Smooth muscle cell (in vitro differentiated cells): Measurements from ENCODE around the gene C1GALT1C1L. TPM values are rescaled to one million over a fixed set of nuclear protein-coding genes. Genes with fewer than 3 reads are reported as not detected.

Experiments used
- DNase-seq: peaks from one replicate; lab custom pipeline; 2025; ENCODE audit not compliant: unreplicated experiment; lab: John Stamatoyannopoulos, UW
- H2AFZ ChIP-seq: fragments of 200-600 bp; sonication (generic); 2 replicates; pipeline ENCODE4 v1.6.0; 2016; ENCODE audit warnings: antibody characterized with exemption, low read depth, mild to moderate bottlenecking
- H3F3A ChIP-seq: fragments of 200-600 bp; sonication (generic); 2 replicates; pipeline ENCODE4 v1.6.0; 2017; ENCODE audit warnings: antibody characterized with exemption, low read depth
- H3K27ac ChIP-seq: fragments of 200-600 bp; sonication (generic); 2 replicates; pipeline ENCODE4 v1.5.1; 2016; ENCODE audit warnings: low read depth, mild to moderate bottlenecking
- H3K27me3 ChIP-seq: fragments of 200-600 bp; sonication (generic); 2 replicates; pipeline ENCODE4 v1.6.1; 2016; ENCODE audit warnings: low read depth, mild to moderate bottlenecking
- H3K36me3 ChIP-seq: fragments of 200-600 bp; sonication (generic); 2 replicates; pipeline ENCODE4 v1.5.1; 2016; ENCODE audit warnings: low read depth
- H3K4me1 ChIP-seq: fragments of 200-600 bp; sonication (generic); 2 replicates; pipeline ENCODE4 v1.5.1; 2016; ENCODE audit warnings: low read depth
- H3K4me2 ChIP-seq: fragments of 200-600 bp; sonication (generic); 2 replicates; pipeline ENCODE4 v1.6.0; 2016; ENCODE audit warnings: mild to moderate bottlenecking
- H3K4me3 ChIP-seq: fragments of 200-600 bp; sonication (generic); 2 replicates; pipeline ENCODE4 v1.5.1; 2016; ENCODE audit warnings: mild to moderate bottlenecking
- H3K79me2 ChIP-seq: fragments of 200-600 bp; sonication (generic); 2 replicates; pipeline ENCODE4 v1.6.0; 2016; ENCODE audit warnings: low read depth, mild to moderate bottlenecking
- H3K9ac ChIP-seq: fragments of 200-600 bp; sonication (generic); 2 replicates; pipeline ENCODE4 v1.6.0; 2016; ENCODE audit warnings: low read depth
- H3K9me3 ChIP-seq: fragments of 200-600 bp; sonication (generic); replicated peaks from 2 replicates; pipeline ENCODE4 v1.5.1; 2016; ENCODE audit warnings: low read depth
- H4K20me1 ChIP-seq: fragments of 200-600 bp; sonication (generic); 2 replicates; pipeline ENCODE4 v1.6.0; 2016; ENCODE audit warnings: low read depth
- WGBS: methylation state at CpG from one replicate; pipeline ENCODE4 v1.1.7; 2016; ENCODE audit warnings: low lambda C conversion rate; 5-methylcytosine and 5-hydroxymethylcytosine counted together
- polyA plus RNA-seq: library from polyadenylated mRNA; unstranded; fragments of >200 nt; fragmentation: Nextera tagmentation; extraction: Ambion mirVana; gene quantifications from 2 replicates; pipeline ENCODE4 v1.2.1, GENCODE V29; 2016
- total RNA-seq: library from RNA; depleted of rRNA; stranded (reverse); fragments of >200 nt; gene quantifications from 2 replicates; pipeline ENCODE4 v1.2.3, GENCODE V29; 2014
- TF ChIP-seq, protein P1 (sequence below): fragments of 200-600 bp; sonication (generic); IDR thresholded peaks from 2 replicates; pipeline ENCODE4 v1.5.1; 2017; ENCODE audit warnings: borderline replicate concordance, mild to moderate bottlenecking, antibody characterized with exemption; ENCODE audit not compliant: insufficient read depth, poor library complexity, severe bottlenecking

The C1GALT1C1L gene
- total and polyA plus RNA-seq, 2 experiments from 2014 or later: 0.14 TPM; not detected in 1

- Histone ChIP-seq H3K9ac (no peak overlapping the region), H2AFZ (no peak overlapping the region), H3K4me1 (no peaks in the 10 kb centered on the region), H3K27me3 (no peaks in the 10 kb centered on the region), H3K27ac (no peak overlapping the region), H3K36me3 (no peaks in the 10 kb centered on the region), H3K9me3 (no peaks in the 10 kb centered on the region), H3K4me3 (peak overlapping the region; percentile 30), H3K79me2 (no peaks in the 10 kb centered on the region), H3K4me2 (peak overlapping the region; percentile 71), H4K20me1 (no peaks in the 10 kb centered on the region), H3F3A (no peaks in the 10 kb centered on the region)
- DNase-seq: no peak
- TF ChIP-seq, protein P1, sequence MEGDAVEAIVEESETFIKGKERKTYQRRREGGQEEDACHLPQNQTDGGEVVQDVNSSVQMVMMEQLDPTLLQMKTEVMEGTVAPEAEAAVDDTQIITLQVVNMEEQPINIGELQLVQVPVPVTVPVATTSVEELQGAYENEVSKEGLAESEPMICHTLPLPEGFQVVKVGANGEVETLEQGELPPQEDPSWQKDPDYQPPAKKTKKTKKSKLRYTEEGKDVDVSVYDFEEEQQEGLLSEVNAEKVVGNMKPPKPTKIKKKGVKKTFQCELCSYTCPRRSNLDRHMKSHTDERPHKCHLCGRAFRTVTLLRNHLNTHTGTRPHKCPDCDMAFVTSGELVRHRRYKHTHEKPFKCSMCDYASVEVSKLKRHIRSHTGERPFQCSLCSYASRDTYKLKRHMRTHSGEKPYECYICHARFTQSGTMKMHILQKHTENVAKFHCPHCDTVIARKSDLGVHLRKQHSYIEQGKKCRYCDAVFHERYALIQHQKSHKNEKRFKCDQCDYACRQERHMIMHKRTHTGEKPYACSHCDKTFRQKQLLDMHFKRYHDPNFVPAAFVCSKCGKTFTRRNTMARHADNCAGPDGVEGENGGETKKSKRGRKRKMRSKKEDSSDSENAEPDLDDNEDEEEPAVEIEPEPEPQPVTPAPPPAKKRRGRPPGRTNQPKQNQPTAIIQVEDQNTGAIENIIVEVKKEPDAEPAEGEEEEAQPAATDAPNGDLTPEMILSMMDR: no peak
- WGBS: 92% methylated on average over 14 of the region's 14 CpGs
Measured at GRCh38 chr2:43675646-43676321, 445 bp downstream of the C1GALT1C1L start.

DNA sequence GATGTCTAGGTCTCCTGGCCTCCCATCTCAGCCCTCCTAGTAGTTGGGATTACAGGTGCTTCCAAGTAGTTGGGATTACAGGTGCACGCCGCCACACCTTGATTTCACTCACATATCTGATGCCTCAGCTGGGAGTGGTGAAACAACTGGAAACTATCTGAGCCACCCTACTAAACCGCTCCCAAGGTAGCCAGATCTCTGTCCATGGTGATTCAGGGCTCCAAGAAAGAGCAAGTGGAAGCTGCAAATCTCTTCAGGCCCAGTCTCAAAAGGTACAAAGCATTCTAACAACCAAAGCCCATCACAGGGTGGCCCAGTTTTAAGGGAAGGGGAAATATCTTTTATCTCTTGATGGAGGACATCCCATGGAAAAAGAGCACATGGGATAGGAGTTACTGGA, 19.0 kb downstream of the C1GALT1C1L start:
- no peak overlapping the region for H3K4me2 ChIP-seq
- no peaks in the 10 kb centered on the region for H3K36me3 ChIP-seq
- no peaks in the 10 kb centered on the region for H4K20me1 ChIP-seq
- no peaks in the 10 kb centered on the region for H3K27me3 ChIP-seq
- TF ChIP-seq, protein P1: no peak
- no peak overlapping the region for H2AFZ ChIP-seq
- no peak for DNase-seq
- H3K4me1 ChIP-seq: no peaks in the 10 kb centered on the region
- 94% methylated on average over 3 of the region's 3 CpGs for WGBS
- no peak overlapping the region for H3K9ac ChIP-seq
- no peak overlapping the region for H3K4me3 ChIP-seq
- H3K9me3 ChIP-seq: no peaks in the 10 kb centered on the region
- no peaks in the 10 kb centered on the region for H3F3A ChIP-seq
- no peak overlapping the region for H3K27ac ChIP-seq
- H3K79me2 ChIP-seq: no peaks in the 10 kb centered on the region

DNA sequence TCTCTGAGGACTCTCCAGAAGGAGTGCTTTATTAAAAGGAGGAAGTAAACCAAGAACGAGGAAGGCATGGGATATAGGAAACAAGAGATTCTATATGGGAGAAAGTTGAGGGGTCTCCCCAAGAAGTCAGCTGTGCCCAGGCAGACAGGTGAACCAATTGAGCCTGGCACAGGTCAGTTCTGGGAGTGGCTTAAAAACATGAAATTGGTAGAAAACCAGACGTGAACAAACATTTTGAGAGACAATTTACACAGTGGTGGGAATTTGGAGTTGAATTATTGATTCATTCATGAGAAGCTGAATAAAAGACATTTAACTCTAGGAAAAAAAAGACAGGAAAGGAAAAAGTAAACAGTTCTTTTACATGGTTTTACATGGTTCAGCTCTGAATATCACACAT, 22.7 kb downstream of the C1GALT1C1L start:
- Histone ChIP-seq H3K4me2 (no peak overlapping the region), H3K36me3 (no peaks in the 10 kb centered on the region), H2AFZ (no peak overlapping the region), H4K20me1 (no peaks in the 10 kb centered on the region), H3K27me3 (no peaks in the 10 kb centered on the region), H3K9ac (no peak overlapping the region), H3F3A (no peaks in the 10 kb centered on the region), H3K4me3 (no peak overlapping the region), H3K9me3 (no peaks in the 10 kb centered on the region), H3K79me2 (no peaks in the 10 kb centered on the region), H3K4me1 (no peaks in the 10 kb centered on the region), H3K27ac (no peak overlapping the region)
- DNase-seq: no peak
- TF ChIP-seq, protein P1: no peak
- 89% methylated on average over 2 of the region's 2 CpGs for WGBS
